Measurements from ENCODE around the gene KRT7. TPM values are rescaled to one million over a fixed set of nuclear protein-coding genes. Genes with fewer than 3 reads are reported as not detected.
"Not testable (repeated sequence)": the region's sequence is repeated elsewhere in the genome, so short reads cannot be mapped to it uniquely, and the experiment has no call there.

Gene KRT7
- polyA plus RNA-seq, 1 donor from 2014 or later: not detected

DNA sequence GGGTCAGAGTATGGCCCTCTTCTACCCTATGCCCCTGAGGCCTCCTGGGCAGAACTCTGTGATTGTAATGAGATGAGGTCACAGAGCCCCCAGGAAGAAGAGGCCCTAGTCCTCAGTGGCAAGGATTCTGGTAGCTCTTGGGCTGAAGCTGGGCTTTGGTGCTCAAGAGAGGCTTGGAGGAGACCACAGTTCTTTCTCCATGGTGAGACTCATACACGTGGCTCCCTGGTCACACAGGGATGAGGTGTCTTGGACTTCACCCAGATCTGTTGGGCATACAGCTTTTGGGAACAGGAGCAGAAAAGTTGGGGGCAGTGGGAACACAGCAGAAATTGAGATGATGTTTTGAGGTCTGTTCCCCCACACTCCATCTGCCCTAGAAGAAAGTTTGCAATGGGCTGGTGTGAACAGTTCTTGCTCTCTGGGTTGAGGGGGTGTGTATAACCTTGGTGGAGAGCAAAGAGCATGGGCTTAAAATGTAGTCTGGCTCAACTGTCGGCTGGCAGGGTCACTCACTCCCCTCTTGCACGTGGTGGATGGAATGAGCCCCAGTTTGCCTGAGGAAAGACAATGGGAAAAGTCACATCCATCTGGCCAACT is 41.6 kb downstream of the KRT7 start, which contains the start of gene KRT86:
Gene KRT86 (plus strand): TSS at position 125 of the 600 bp plus-strand sequence. CDS start 27,272 bp downstream, outside the sequence.
- no peak within 1 kb of the TSS for H3K27ac Mint-ChIP-seq
- no peaks in the 10 kb centered on the region for H3K9me3 Mint-ChIP-seq
- H3K4me3 Mint-ChIP-seq: no peak within 1 kb of the TSS
- peaks cover 12% of the 10 kb centered on the region for H3K27me3 Mint-ChIP-seq
- peaks cover 0 to 1% (median 0%) of the 10 kb centered on the region in 3 donors for H3K4me1 Mint-ChIP-seq
- H3K36me3 Mint-ChIP-seq: peaks cover 1% of the 10 kb centered on the region

DNA sequence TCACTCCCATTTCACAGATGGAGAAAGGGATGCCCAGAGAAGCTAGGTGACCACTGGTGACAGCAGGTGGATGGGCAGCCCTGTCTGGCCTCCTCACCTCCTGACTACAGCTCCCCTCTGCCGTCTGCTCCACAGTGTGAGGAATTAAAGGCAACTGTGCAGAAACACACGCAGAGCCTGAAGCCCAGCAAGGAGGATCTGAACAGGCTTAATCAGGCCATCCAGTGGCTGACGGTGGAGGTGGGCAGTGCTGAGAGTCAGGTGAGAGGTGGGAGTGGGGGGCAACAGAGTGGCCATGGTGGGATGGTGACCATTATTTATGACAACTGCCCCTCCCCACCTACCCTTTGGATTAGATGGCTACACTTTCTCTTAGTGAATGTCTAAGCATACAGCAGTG is 42.6 kb downstream of the KRT7 start:
- peaks cover 0 to 1% (median 0%) of the 10 kb centered on the region in 3 donors for H3K4me1 Mint-ChIP-seq
- peaks cover 19% of the 10 kb centered on the region for H3K27me3 Mint-ChIP-seq
- no peak overlapping the region for H3K27ac Mint-ChIP-seq
- H3K4me3 Mint-ChIP-seq: no peak overlapping the region
- peaks cover 2% of the 10 kb centered on the region for H3K36me3 Mint-ChIP-seq
- no peaks in the 10 kb centered on the region for H3K9me3 Mint-ChIP-seq

DNA sequence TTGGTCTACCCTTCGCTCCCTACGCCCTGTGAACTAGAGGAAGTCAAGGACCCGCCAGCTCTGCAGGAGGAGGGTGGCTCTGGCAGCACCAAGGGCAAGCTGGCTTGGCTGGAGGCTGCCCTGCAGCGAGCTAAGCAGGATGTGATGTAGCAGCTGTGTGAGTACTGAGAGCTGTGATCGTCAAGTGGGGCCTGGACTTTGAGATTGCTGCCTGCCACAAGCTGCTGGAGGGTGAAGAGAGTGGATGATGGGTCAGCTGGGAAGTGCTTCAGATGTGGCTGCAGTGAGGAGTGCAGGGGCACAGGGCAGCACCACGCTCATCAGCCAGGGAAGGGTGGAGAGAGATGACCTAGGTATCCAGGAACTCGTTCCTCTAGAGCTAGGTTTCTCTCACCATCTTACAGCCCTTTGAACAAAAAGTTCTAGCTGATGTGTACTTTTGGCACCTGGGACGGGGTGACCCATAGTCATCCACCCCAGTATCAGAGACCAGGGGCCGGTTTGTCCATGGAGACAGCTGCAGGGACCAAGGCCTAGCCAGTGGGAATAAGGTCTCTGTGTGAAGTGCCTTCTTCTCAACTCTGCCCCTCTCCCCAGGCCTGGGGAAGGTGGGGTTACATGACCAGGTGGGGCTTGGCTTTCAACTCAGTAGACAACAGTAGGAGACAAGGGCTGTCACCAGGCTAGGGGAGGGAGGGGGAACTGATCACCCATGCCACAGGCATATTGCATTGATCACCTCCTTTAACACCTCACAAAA is 44.6 kb downstream of the KRT7 start:
- peaks cover 17% of the 10 kb centered on the region for H3K27me3 Mint-ChIP-seq
- H3K27ac Mint-ChIP-seq: no peak overlapping the region
- peaks cover 2% of the 10 kb centered on the region for H3K36me3 Mint-ChIP-seq
- H3K4me3 Mint-ChIP-seq: no peak overlapping the region
- H3K4me1 Mint-ChIP-seq: peaks cover 0 to 1% (median 0%) of the 10 kb centered on the region in 3 donors
- H3K9me3 Mint-ChIP-seq: no peaks in the 10 kb centered on the region

DNA sequence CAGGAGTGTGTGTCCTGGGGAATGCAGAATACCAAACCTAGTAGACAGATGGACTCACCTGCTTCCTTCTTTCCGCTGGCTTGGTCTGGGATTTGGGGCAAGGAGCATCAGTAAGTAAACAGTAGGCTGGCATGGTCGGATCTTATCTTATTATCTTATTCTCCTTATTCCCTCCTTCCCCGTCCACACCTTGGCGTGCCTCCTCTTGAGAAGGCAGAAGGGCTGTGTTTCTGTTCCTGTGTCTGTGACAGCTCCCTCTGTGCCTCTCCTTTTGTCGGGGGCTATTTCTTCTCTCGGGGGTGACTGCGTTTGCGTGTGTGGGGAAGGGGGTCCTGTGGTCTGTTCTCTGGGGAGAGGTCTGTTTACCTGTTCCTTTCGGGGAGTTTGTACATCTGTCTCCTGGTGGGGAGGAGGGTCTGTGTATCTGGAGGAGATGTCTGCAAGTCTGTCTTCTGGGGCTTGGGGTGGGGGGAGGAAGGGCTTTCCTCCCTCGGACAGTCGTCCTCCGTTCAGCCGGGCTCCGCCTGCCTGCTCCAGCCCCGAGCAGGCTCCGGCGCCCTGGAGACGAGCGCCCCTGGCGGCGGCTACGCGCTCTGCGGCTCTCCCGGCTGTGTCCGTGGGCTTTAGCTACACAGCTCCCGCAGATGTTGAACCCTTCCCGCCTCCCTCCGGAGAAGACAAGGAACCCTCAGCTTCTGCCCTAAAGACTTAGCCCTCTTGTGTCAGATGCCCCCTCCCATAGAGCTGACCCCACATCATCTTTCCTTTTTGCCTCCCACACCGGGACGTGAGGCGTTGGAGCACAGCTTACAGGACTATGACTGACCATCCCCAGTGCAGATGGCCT is 45.8 kb downstream of the KRT7 start:
- H3K36me3 Mint-ChIP-seq: peaks cover 2% of the 10 kb centered on the region
- H3K9me3 Mint-ChIP-seq: no peaks in the 10 kb centered on the region
- peaks cover 21% of the 10 kb centered on the region for H3K27me3 Mint-ChIP-seq
- H3K4me1 Mint-ChIP-seq: peaks cover 0 to 1% (median 0%) of the 10 kb centered on the region in 3 donors
- no peak overlapping the region for H3K27ac Mint-ChIP-seq
- H3K4me3 Mint-ChIP-seq: peak overlapping the region in 1 of 4 donors; percentile 35

DNA sequence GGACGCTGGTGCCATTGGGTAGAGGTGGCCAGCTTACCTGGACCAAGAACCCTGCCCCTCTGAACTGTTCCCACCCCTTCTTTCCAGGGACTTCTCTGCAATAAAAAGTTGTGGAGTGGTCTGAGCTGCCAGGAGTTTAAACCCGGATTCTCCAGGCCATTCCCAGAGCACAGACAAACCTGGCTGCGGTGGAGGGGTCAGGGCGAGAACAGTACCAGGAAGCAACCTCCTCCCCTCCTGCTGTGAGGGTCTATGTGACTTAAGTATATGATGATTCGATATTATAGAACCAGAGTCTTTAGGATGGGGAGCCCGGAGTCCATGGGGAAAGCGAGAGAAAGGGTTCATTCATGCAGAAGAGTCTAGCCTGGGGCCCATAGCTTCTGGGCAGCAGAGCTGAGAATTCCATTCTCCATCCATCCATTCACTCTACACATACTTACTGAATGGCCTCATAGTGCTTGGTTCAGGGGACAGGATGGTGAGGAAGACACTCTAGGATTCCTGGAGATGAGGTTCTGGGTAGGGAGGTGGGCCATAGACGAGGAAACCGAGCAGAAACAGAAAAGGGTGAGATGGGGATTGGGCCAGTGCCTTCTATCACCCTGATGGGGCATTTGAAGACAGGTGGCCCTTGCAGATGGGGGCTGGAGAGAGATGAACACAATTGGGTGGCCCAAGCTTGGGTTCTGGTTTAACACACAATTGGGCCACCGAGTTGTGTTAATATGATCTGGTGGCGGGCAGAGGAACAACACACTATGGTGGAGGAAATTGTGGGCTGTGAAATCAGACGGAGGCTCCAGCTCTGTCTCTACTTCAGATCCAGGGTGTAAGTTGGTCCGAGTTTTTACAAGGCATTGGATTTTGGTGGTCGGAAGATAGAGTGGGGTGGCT is 46.6 kb downstream of the KRT7 start:
- Mint-ChIP-seq H3K4me1 (peaks cover 0 to 1% (median 0%) of the 10 kb centered on the region in 3 donors), H3K9me3 (no peaks in the 10 kb centered on the region), H3K4me3 (no peak overlapping the region), H3K27ac (no peak overlapping the region), H3K36me3 (peaks cover 2% of the 10 kb centered on the region), H3K27me3 (peaks cover 21% of the 10 kb centered on the region)

DNA sequence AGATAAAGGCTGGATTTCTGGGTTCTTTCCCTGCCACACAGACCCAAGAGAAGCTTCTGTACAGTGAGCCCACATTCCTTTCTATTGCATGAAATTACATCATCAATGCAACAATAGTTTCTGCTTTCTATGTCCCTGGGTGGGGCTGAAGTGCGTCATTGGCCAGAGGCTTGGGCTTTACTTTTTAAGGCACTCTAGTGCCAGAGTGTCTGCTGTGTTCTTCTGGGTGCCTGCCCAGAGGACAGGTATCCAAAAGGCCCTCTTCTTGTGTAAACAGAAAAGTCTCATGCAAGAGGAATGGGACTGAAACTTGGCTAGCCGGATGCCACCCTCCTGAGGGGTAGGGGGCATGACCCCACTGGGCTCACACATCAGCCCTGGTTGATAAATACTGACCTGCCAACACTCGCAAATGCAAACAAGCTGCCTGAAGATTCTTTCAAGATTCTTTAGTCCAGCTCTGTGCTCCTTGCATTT is 47.3 kb downstream of the KRT7 start:
- Mint-ChIP-seq H3K9me3 (no peaks in the 10 kb centered on the region), H3K27me3 (peaks cover 21% of the 10 kb centered on the region), H3K36me3 (peaks cover 2% of the 10 kb centered on the region), H3K4me1 (peaks cover 0 to 1% (median 0%) of the 10 kb centered on the region in 3 donors), H3K4me3 (no peak overlapping the region), H3K27ac (no peak overlapping the region)

DNA sequence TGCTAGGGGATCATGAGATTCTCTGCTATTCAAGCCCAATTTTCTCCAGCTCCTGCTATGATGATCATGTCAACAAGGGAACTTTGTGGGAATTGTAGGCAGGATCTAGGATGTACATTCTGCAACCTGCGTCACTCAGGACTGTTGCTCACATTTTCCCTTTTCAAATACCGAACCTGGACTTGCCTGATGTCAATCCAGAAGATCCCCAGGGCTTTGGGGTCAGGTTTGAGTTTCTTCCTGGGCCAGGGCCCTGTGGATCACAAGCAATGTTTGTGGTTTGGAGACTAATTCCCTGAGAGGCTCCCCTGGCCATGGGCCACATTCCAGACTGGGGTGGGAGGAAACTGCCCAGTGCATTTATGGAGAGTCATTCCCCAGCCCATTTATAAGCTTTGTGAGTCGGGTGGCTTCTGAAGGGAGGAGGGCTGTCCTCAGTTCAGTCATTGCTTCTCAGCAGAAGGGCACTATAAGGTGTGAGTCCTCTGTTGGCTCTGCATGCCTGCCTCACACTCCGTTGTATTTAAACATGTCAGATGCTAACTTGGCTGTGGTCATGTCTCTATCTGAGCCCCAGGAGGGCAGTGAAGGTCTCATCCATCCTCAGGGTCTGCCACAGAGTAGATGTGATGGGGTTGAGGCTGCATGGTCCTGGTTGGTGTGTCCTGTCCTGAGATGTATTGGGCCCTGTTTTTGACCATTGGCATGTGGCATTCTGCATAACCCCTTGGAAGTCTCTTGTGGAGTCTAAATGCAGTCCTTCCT is 47.9 kb downstream of the KRT7 start:
- peaks cover 2% of the 10 kb centered on the region for H3K36me3 Mint-ChIP-seq
- H3K27ac Mint-ChIP-seq: no peak overlapping the region
- H3K27me3 Mint-ChIP-seq: peaks cover 23% of the 10 kb centered on the region

DNA sequence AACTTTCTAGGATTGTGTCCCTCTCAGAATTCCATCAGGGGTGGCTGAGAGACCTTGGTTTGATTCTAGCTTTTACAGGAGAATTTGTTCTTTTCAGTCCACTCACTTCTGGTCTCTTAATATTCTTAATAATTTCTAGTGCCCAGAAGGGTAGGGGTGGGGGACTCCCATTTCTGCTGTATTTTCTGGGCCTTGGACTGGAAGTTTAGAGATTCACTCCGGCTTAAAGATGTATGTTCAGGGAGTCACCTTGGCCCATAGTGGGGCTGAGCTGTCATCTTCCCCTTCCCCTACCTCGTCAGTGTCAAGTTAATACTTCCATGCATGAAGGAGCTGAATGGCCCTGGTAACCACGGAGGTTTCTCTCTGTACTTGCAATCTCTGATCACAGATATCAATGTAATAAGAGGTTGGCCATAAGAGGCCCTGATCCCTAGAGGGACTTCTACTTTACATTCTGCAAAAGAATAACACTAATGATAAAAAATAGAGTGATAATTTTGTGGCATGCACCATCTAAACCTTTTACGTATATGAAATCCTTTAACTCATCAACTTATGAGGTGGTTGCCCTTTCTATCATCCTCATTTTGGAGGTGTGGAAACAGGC is 51.6 kb downstream of the KRT7 start:
- H3K4me3 Mint-ChIP-seq: no peak overlapping the region
- no peak overlapping the region for H3K27ac Mint-ChIP-seq
- H3K9me3 Mint-ChIP-seq: no peaks in the 10 kb centered on the region
- no peaks in the 10 kb centered on the region for H3K4me1 Mint-ChIP-seq
- H3K27me3 Mint-ChIP-seq: peaks cover 15% of the 10 kb centered on the region
- H3K36me3 Mint-ChIP-seq: peaks cover under 1% of the 10 kb centered on the region

More for the DNA sequence above, 47.9 kb downstream of the KRT7 start:
- H3K4me1 Mint-ChIP-seq: peaks cover 0 to 1% (median 0%) of the 10 kb centered on the region in 3 donors
- no peaks in the 10 kb centered on the region for H3K9me3 Mint-ChIP-seq
- peak overlapping the region in 1 of 4 donors; percentile 17 for H3K4me3 Mint-ChIP-seq

DNA sequence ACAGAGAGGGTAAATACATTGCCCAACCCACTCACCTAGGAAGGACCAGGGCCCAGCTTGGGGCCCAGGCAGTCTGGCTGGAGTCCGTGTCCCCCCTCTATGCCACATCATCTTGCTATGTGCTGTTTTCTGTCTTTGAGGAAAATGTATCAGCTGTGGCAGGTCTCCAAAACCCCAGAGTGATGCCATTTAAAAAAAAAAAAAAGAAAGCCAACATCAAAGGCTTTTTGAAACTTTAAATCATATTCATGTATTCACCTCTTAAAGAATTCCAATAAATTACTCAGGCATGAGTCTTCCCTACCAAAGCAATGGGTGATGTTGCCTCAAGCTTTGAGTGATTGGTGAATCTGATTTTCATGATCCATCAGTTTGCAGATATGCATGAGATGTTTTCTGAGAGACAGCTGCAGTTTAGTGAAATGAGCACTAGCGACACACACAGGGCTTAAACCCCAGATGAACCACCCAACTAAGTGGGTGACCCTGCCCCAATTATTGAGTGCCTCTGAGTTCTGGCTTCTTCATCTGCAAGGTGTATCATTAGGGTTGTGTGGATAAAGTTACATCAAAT is 52.2 kb downstream of the KRT7 start:
- Mint-ChIP-seq H3K4me3 (no peak overlapping the region), H3K4me1 (no peaks in the 10 kb centered on the region), H3K27ac (no peak overlapping the region), H3K27me3 (peaks cover 9% of the 10 kb centered on the region), H3K36me3 (no peaks in the 10 kb centered on the region), H3K9me3 (no peaks in the 10 kb centered on the region)

DNA sequence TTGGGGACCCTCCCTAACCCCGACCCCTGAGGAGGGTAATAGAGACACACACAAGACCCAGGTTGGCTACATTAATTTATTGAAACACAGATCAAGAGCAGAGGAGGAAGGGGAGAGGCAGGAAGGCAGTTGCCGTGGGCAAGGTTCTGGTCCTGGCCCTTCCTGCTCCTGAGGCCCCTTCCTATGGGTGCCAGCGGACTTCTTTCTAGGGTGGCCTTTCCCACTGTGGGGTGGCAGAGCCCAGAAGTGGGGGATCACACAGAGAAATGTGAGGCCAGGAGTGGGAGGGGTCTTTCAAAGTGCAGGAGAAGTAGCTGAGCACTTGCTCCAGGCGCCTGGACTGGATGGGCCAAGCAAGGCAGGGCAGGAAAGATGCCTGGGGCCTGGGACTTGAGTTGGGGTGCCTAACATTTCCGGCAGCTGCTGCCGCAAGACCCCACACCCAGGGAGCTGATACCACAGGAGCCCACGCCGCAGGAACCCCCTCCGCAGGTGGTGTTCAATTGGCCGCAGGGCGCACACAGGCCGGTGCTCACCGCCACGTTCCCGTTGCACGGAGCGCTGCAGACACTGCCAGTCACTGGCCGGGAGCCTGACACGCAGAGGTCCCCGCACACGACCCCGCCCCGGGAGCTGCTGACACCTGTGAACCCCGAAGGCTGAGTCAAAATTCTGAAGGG is 52.9 kb downstream of the KRT7 start:
- H3K4me3 Mint-ChIP-seq: no peak overlapping the region
- H3K4me1 Mint-ChIP-seq: no peaks in the 10 kb centered on the region
- H3K27ac Mint-ChIP-seq: no peak overlapping the region
- no peaks in the 10 kb centered on the region for H3K9me3 Mint-ChIP-seq
- H3K27me3 Mint-ChIP-seq: peaks cover 7% of the 10 kb centered on the region
- H3K36me3 Mint-ChIP-seq: no peaks in the 10 kb centered on the region

DNA sequence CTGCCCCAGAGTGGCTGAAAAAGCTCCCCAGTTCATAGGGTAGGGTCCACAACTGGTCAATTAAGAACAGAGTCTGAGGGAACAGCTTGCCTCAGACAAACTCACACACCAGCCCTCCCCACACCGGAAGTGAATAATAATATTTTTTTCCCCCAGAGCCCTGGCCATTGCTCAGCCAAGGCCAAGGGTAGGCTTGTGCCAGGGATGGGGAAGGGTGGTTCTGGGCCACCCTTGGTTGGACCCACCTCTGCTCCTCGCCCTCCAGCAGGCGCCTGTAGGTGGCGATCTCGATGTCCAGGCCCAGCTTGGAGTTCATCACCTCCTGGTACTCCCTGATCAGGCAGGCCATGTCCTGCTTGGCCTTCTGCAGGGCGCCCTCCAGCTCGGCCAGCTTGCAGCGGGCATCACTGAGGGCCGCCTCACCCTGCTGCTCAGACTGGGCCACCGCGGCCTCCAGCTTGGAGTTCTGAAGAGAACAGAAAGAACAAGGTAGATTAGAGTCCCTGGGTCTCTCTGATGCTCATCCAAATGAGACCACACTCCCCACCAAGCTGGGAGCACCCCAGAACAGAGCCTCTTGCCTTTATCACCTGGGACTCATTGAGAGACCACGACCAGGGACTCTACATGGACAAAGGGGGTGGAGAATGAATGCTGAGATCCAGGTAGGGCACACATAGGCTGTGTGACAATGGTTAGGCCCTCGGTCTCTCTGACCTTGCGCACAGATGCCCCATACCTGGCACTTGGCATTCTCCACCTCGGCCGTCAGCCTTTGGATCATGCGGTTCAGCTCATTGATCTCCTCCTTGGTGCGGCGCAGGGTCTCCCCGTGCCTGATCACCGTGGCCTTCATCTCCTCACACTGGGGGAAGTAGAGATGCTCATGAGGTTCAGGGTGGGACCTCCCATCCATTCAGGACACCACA is 54.1 kb downstream of the KRT7 start:
- not testable (repeated sequence) for H3K36me3 Mint-ChIP-seq, H3K4me1 Mint-ChIP-seq, H3K9me3 Mint-ChIP-seq, H3K27ac Mint-ChIP-seq
- H3K27me3 Mint-ChIP-seq: peaks cover 11% of the 10 kb centered on the region
- H3K4me3 Mint-ChIP-seq: peak overlapping the region in 1 of 4 donors; percentile 17
